GM23338 (cell line): ENCODE measurements around the gene CDK14.

Experiments
- CREB1 ChIP-seq: fragments of 250-450 bp; sonication (Bioruptor Pico); IDR thresholded peaks from 2 replicates; pipeline ENCODE4 v1.5.0; 2020; ENCODE audit warnings: low read depth, mild to moderate bottlenecking, moderate library complexity
- EZH2 ChIP-seq: fragments of 200-600 bp; sonication (generic); IDR thresholded peaks from one replicate; pipeline ENCODE4 v1.8.0; 2017; ENCODE audit warnings: antibody characterized with exemption, mild to moderate bottlenecking, low read depth; ENCODE audit not compliant: unreplicated experiment
- EZH2phosphoT487 ChIP-seq: fragments of 200-600 bp; sonication (generic); IDR thresholded peaks from one replicate; pipeline ENCODE4 v1.8.1; 2018; ENCODE audit warnings: antibody characterized with exemption; ENCODE audit not compliant: unreplicated experiment
- JUNB ChIP-seq: IDR thresholded peaks from one replicate; pipeline ENCODE4 v1.6.1; 2016; ENCODE audit warnings: antibody characterized with exemption; ENCODE audit not compliant: unreplicated experiment
- NANOG ChIP-seq: IDR thresholded peaks from 2 replicates; pipeline ENCODE4 v1.6.1; 2016; ENCODE audit warnings: antibody characterized with exemption, borderline replicate concordance
- POLR2AphosphoS5 ChIP-seq: IDR thresholded peaks from 2 replicates; pipeline ENCODE4 v1.6.1; 2016; ENCODE audit warnings: antibody characterized with exemption, low read depth
- ZNF331 ChIP-seq: fragments of 250-450 bp; sonication (Bioruptor Pico); IDR thresholded peaks from 2 replicates; pipeline ENCODE4 v1.5.0; 2020; ENCODE audit warnings: low read depth, mild to moderate bottlenecking, moderate library complexity
- TF ChIP-seq, protein P1 (sequence below): IDR thresholded peaks from one replicate; pipeline ENCODE4 v1.6.1; 2018; ENCODE audit warnings: antibody characterized with exemption; ENCODE audit not compliant: unreplicated experiment
- TF ChIP-seq, protein P2 (sequence below), 2 experiments: fragments of 200-600 bp in 1 of 2; sonication (generic) in 1 of 2; conservative IDR thresholded peaks; 2 replicates each; pipeline versions ENCODE4 v1.5.1 to v1.6.1; 2016 to 2017; ENCODE audit warnings: antibody characterized with exemption in 2 of 2, low read depth in 2 of 2, mild to moderate bottlenecking in 2 of 2, moderate library complexity in 1 of 2

DNA sequence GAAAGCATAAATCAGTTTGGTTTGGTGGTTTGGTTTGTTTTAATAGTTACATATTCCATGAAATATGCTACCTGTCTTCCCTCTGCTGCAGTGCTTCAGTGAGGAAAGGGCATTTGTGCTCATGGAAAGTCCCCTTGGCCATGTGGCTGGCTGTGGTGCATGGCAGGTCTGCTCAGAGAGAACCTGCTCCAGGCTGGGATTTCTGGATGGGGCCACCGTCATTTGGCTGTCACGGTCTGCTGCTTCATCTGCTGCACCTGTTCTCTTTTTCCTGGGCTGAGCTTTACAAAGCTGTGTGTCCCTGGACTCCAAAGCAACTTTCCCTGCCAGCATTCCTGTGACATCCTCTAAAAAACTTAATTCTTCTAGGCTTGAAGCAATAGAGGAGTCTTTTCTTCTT, 8.9 kb downstream of the CDK14 start:
- TF ChIP-seq POLR2AphosphoS5: no peak
- TF ChIP-seq, protein P1, sequence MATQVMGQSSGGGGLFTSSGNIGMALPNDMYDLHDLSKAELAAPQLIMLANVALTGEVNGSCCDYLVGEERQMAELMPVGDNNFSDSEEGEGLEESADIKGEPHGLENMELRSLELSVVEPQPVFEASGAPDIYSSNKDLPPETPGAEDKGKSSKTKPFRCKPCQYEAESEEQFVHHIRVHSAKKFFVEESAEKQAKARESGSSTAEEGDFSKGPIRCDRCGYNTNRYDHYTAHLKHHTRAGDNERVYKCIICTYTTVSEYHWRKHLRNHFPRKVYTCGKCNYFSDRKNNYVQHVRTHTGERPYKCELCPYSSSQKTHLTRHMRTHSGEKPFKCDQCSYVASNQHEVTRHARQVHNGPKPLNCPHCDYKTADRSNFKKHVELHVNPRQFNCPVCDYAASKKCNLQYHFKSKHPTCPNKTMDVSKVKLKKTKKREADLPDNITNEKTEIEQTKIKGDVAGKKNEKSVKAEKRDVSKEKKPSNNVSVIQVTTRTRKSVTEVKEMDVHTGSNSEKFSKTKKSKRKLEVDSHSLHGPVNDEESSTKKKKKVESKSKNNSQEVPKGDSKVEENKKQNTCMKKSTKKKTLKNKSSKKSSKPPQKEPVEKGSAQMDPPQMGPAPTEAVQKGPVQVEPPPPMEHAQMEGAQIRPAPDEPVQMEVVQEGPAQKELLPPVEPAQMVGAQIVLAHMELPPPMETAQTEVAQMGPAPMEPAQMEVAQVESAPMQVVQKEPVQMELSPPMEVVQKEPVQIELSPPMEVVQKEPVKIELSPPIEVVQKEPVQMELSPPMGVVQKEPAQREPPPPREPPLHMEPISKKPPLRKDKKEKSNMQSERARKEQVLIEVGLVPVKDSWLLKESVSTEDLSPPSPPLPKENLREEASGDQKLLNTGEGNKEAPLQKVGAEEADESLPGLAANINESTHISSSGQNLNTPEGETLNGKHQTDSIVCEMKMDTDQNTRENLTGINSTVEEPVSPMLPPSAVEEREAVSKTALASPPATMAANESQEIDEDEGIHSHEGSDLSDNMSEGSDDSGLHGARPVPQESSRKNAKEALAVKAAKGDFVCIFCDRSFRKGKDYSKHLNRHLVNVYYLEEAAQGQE: no peak
- TF ChIP-seq, protein P2, sequence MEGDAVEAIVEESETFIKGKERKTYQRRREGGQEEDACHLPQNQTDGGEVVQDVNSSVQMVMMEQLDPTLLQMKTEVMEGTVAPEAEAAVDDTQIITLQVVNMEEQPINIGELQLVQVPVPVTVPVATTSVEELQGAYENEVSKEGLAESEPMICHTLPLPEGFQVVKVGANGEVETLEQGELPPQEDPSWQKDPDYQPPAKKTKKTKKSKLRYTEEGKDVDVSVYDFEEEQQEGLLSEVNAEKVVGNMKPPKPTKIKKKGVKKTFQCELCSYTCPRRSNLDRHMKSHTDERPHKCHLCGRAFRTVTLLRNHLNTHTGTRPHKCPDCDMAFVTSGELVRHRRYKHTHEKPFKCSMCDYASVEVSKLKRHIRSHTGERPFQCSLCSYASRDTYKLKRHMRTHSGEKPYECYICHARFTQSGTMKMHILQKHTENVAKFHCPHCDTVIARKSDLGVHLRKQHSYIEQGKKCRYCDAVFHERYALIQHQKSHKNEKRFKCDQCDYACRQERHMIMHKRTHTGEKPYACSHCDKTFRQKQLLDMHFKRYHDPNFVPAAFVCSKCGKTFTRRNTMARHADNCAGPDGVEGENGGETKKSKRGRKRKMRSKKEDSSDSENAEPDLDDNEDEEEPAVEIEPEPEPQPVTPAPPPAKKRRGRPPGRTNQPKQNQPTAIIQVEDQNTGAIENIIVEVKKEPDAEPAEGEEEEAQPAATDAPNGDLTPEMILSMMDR (conservative IDR thresholded peaks at IDR 0.05; ENCODE audit: low read depth in 2 of 2): no peak
- TF ChIP-seq EZH2: no peak
- TF ChIP-seq NANOG: no peak
- TF ChIP-seq ZNF331: no peak
- TF ChIP-seq CREB1 (CRISPR knock-in tag): no peak
- no peak for TF ChIP-seq EZH2phosphoT487
- no peak for TF ChIP-seq JUNB
